Left renal pelvis (tissue), 4 donors: ENCODE results near the gene RUNX3. TPM values are rescaled to one million over a fixed set of nuclear protein-coding genes. Genes with fewer than 3 reads are reported as not detected.
"Not testable (repeated sequence)": the region's sequence is repeated elsewhere in the genome, so short reads cannot be mapped to it uniquely, and the experiment has no call there.

ENCODE experiments used
- DNase-seq, 4 donors: peaks; one replicate each; pipeline ENCODE4 v3.0.0-alpha.2; 2013; ENCODE audit warnings: low read depth in 4 of 4, low spot score in 3 of 4
- polyA plus RNA-seq, 4 donors: library from polyadenylated mRNA; unstranded; fragments of 120-200 nt; gene quantifications; one replicate each; pipeline ENCODE4 v1.2.1, GENCODE V29; 2013; ENCODE audit not compliant: insufficient read length in 4 of 4

Gene RUNX3
- polyA plus RNA-seq, 4 donors: 0.41 to 0.70 (median 0.58) TPM

DNA sequence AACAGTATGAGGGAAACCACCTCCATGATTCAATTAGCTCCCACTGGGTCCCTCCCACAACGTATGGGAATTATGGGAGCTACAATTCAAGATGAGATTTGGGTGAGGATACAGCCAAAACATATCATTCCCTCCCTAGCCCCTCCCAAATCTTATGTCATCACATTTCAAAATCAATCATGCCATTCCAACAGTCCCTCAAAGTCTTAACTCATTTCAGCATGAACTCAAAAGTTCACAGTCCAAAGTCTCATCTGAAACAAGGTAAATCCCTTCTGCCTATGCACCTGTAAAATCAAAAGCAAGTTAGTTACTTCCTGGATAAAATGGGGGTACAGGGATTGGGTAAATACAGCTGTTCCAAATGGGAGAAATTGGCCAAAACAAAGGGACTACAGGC lies 38.7 kb downstream of the RUNX3 start:
- not testable (repeated sequence) for DNase-seq

DNA sequence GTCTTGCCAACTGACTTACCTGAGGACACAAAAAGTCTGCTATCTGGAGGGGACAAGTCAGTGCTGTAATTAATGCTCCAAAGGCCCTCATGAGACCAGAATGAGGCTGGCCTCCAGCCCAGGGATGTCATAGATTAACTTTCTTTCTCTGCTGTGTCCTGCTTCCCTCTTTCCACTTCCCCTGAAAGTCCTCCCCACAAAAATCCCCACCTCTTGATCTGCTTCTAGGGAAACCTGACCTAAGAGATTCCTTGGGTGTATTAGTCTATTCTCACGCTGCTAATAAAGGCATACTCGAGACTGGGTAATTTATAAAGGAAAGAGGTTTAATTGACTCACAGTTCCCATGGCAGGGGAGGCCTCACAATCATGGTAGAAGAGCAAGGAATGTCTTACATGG lies 39.2 kb downstream of the RUNX3 start:
- DNase-seq: no peak

DNA sequence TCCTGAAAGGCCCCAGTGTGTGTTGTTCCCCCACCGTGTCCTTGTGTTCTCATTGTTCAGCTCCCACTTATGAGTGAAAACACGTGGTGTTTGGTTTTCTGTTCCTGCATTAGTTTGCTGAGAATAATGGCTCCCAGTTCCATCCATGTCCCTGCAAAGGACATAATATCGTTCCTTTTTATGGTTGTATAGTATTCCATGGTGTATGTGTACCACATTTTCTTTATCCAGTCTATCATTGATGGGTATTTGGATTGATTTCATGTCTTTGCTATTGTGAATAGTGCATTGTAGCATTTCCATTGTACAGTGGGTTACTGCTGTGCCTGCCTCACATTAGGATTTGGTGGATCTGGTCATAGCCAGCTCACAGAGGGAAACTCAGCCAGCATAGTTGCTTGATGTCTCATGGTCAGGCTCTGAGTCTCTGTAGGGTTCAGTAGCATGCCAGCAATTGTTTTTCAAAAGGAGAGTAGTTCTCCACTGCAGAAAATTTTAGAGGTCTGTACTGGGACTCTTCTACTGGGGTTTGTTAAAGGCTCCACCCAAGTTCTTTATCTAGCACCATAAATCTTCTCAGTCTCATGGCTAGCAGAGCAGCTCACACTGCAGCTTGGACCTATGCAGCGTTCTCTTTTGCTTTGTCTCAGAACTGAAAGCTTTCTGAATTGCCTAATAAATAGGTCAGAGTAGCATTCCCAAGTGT lies 41.0 kb downstream of the RUNX3 start:
- no peak for DNase-seq

DNA sequence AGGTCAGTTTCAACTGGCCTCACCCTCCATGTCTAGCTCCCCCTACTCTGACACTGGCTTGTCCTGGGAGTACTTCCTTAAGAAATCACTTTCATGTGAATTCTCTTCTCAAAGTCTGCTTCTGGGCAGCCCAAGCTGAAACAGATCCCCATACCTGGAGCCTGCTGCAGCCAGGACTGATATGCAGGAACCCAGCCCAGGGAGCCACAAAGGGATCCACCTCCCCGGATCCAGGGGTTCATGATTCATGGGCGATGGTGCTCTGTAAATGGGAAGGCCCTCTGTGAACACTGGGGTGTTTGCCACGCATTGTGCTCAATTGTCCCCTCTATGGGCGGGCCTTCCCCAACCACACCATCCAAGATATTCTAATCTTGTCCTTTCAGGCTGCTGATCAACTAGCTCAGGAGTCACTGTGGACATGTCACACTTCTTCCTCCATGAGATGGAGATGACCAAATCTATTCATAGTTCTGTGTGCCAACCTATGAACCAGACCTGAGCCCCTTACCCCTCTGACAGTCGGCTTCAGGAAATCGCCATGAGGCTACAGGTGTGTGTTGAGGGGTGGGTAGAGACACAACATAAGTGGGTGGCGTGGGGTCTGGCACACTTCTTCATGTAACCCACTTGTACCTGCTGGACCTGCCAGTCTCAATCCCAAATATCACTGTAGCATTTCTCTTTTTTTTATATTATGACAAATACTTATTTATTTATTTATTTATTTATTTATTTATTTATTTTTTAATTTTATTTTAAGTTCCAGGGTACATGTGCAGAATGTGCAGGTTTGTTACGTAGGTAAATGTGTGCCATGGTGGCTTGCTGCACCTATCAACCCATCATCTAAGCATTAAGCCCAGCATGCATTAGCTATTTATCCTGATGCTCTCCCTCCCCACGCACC lies 41.8 kb downstream of the RUNX3 start:
- no peak for DNase-seq

DNA sequence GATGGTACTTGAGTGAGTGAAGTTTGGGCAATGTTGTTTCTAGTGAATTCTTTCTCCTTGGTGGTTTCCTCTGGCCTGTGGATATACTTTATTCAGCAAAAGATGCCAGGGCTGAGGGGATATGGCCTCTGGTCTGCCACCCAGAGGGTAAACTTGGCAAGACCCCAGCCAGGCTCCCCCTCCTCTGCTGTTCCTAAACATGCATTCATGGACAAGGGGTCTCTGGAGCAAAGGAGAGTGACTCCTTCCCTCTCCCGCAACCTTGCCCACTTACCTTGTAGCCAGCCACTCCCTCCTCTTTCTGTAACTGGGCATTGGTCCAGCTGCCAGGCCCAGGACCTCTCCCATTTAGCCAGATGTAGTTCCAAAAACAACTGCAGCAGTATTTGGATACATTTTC lies 43.8 kb downstream of the RUNX3 start:
- no peak for DNase-seq

DNA sequence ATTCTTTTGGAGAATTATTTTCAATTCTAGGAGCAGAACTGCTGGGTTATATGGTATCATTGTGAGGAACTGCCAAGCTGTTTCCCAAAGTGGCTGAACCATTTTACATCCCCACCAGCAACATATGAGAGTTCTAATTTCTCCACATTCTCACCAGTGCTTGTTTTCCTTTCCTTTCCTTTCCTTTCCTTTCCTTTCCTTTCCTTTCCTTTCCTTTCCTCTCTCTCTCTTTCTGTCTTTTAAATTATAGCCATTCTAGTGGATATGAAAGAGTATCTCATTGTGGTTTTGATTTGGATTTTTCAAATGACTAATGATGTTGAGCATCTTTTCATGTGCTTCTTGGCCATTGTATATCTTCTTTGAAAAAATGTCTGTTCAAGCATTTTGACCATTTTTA lies 45.3 kb downstream of the RUNX3 start:
- DNase-seq: no peak

DNA sequence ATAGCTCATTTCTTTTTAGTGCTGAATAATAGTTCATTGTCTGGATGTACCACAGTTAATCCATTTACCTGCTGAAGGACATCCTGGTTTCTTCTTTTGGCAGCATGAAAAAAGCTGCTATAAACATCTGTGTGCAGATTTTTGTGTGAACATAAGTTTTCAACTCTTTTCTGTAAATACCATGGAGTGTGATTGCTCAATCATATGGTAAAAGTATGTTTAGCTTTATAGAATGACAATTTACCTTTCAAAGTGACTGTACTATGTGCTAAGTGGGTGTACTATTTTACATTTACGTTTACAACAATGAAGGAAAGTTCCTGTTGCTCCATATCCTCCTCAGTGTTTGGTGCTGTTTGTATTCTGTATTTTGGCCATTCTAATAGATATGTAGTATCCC lies 49.0 kb downstream of the RUNX3 start:
- DNase-seq: no peak

DNA sequence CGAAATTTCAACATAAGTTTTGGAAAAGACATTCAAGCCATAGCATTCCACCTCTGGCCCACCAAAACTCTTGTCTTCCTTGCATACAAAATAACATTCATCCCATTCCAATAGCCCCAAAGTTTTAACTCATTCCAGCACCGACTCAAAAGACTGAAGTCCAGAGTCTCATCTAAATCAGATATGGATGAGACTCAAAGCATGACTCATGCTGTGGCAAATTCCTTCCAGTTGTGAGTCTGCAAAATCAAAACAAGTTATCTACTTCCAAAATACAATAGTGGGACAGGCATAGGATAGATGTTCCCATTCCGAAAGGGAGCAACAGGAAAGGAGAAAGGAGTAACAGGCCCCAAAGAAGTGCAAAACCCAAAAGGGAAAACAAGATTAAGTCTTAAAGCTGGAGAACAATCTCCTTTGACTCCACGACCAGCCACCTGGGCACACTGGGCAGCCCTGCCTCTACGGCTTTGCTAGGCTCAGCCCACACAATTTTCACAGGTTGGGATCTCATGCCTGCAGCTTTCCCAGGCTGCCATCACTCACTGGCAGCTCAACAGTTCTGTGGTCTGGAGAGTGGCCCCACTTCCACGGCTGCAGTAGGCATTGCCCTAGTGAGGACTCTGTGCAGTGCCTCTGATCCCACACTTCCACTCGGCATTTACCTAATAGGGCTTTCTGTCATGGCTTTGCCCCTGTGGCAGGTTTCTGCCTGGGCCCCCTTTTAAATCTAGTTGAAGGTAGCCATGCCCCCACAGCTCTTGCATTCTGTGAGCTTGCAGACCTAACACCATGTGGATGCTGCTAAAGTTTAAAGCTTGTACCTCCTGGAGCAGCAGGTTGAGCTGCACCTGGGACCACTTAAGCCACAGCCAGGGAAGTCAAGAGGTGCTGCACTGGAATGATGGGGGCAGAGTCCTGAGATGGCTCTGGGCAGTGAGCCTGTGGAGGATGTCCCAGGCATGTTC lies 51.0 kb downstream of the RUNX3 start:
- no peak for DNase-seq

DNA sequence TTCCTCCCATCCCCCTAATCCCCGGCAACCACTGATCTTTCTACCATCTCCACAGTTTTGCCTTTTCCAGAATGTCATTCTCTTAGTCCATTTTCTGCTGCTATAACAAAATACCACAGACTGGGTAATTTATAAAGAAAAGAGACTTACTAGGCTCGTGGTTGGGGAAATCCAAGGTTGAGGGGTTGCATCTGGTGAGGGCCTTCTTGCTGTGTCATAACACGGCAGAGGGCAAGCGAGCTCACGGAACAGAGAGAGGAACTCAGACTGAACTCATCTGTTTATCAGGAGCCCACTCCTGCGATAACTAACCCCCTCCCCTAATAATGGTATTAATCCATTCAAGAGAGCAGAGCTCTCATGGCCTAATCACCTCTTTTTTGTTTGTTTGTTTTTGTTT lies 52.0 kb downstream of the RUNX3 start:
- no peak for DNase-seq

DNA sequence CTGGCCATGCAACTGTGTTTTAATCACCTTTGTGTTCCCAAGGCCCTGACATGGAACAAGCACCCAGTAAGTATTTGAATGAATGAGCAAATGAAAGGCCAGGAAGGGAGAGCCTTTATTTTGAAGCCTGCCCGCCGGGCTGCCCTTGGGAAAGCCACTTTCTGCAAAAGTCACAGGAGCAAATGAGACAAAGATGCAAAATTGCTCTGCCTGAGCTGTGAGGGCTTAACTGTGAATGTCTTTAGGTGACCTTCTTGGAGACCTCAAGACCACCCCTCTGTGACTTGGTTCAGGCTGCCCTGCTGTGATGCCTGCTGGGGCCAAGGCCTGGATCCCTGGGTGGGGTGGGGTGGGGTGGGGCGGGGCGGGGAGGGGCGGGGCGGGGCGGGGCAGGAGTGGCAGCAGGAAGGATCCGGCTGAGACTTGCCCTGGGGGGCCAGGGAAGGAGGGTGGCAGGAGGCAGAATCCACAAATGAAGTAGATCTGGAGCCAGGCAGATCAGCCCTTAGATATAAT lies 54.0 kb downstream of the RUNX3 start:
- DNase-seq: no peak

DNA sequence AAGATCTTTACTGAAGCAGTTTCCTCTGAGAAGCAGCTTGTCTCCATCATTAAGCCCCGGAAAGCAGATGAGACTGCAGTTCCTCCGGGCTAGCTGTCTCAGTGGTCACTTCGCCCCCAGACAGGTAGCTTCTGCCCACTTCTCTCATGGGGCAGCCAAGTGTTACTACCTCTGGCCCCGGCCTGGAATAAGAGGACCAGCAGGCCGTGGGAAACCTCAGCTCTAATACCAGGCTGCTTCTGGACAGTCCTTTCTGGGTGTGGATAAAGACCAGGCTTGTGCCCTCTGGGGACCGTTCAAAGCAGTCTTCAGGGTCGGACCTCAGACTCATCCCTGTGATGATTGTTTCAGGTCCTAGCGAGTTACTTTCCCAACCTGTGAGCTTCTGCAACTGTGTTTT lies 54.8 kb downstream of the RUNX3 start:
- no peak for DNase-seq

DNA sequence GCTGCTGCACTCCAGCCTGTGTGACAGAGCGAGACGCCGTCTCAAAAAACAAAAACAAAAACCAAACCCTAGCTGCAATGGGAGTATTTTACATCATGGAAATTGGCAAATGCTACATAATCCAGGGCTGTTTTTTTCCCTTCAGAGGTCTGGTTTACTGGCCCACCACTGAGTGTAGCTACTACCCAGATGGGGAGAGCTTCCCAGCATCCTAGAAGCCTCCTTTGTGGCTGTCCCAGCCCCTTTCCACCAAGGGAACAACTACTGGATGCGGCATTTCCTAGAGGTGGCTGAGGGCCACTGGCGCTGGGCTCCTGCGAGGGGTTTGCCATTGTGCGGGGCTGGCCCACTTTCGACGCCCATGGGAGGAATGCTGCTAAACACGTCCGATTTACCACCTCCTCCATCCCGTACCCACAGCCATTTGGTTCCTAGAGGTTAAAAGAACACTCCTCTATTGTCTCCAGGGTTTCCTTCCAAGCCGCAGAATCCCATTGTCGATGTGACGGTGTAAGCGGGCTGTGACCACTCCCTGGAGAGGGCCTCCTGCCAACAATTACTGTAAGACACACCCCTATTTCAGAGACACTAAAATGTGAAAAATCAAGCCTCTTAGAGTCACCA lies 55.4 kb downstream of the RUNX3 start:
- no peak for DNase-seq

DNA sequence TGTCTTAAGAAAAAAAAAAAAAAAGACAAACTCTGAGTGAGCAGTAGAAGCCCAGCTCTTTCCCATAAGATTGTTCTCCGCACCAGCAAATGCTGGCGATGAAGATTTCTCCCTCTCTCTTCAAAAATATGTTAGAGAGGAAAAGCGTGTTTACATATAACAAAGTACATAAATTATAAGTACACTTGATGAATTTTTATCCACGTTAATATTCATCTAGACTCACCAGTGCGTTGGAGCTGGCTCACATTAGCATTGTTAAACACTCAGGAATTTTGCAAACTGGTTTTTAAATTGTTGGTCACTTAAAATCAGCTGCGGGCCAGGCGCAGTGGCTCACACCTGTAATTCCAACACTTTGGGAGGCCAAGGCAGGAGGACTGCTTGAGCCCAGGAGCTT lies 56.0 kb downstream of the RUNX3 start:
- no peak for DNase-seq

DNA sequence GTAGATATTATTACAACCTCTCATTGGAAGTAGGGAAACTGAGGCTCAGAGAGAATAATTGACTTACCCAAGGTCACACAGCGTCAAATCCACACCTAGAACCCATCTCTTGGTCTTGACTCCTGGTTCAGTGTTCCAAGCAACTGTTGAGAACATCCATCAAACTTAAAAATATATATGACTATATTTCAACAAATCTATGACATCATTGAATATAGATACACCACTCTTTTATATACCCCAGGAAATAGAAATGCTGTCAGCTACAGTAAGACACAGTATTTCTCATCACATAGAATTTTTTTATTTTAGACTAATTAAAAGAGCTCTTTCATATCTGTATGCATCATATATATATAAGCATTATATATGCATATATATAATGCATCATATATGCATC lies 56.9 kb downstream of the RUNX3 start:
- DNase-seq: no peak

DNA sequence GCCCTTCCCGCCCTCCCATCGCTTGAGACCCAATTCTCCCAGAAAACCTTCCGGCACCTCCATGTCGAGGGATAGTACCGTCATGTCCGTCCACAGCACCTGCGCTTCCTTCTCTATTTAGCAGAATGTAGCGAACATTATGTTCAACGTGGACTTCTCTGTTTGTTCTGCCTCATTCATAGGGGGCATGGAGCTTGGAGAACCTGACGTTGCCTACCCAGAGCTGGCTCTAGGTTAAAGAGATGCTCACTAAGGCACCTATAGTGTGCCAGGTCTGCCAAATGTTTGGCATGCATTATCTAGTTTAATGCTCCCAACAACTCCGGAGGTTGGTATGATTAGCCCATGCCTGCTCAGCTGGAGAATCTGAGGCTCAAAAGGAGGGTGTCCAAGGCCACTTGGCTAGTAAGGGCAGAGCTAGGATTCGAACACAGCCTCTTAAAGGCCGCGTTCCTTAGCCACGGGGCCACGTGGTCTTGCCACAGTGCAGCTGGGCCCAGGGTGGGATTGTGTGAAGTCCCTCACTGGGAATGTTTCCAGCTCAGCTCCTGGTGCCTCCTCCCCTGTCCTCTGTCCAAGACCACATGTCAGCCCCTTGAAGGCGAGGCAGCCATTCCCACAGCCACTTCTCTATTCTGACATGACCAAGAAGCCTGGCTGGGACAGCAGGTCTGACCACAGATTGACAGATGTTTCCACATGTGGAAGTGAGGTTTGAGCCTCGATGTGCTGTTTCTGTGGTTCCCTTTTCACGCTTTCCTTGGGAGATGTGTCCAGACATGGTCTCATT lies 57.8 kb downstream of the RUNX3 start:
- no peak for DNase-seq

DNA sequence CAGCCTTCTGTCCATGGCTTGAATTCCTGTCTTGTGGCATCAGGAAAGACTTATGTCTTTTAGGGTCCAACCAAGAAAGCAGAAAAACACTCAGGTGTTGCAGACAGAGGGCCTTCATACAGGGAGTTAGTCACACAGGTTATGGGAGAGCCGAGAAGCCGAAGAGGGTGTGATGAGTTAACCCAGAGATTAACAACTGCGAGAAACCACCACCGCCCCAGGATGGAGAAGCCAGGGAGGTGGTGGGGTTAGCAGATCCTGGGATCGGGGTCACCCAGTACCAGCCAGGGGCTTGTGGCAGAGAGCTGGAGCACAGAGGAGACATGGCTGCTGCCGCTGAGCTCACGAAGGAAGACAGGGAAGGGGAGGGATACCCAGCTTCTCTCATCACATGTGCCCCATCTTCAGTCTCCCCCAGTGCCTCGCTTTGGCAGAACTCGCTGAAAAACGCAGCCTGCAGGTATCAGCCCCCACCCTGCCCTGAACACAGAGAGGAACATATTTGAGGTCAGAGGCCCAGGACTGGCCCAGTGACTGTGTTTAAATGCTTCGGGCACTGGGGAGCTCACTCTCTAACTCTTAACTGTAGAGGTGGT lies 58.7 kb downstream of the RUNX3 start:
- DNase-seq: no peak

DNA sequence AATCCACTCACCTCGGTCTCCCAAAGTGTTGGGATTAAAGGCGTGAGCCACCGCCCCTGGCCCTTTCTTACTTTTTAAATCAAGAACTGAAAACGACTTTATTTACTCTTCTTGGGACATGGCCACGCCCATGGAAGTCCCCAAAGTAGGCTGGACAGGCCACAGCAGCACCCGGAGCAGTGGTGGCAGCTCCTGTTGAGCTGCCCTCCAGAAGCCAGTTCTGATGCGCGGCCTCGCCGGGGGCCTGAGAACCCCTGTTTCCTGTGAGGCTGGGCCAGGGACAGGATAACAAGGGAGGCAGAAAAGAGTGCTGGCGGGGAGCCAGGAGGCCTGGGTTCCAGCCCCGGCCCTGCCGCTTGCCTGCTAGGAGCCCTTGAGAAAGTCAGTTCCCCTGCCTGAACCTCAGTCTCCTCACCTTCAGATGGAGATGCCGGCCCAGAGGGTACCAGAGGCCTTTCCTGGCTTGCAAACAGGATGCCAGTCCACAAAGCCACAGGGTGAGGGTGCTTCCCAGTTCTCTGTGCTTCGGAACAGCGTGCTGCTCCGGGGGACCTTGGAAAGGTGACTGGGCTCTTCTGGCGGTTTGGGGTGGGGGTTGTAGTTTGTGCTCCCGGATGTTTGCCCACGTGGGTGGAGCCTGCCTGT lies 59.4 kb downstream of the RUNX3 start:
- DNase-seq: no peak

DNA sequence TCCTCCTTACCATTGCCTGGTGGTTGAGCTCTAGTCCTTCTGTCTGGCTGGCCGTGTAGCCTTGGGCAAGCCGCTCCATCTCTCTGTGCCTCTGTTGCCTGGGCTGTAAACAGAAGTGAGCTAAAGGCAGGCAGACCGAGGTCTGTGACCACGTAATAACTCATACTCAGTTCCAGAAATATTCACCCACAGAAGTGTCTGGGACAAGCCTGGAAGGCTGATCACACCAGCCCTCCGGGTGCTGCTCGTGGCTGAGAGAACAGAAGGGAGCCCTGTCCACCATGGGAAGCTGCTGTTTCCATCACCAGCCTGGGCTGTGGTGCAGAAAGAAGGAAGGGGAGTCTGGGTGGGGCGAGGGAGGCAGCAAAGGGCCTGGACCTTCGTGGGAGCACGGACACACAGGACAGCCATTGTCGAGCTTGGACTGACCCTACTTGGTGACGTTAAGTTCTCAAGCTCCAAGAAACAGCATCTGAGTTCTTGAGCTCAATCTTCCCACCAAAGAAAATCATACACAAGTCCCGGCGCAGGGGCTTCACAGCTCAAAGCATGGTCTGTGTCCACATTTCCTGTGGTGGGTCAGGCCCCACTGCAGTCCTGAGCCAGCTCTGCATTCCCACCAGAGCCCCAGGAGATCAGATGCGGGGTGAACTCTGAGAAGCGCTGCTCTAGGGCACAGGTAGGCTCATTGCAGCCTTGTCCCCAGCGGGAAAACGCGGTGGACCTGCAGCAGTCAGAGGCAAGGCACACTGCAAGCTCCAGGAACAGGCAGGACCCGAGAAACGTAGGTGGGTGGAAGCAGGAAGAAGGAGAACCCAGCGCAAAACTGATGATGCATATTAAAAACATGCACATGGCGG lies 61.8 kb downstream of the RUNX3 start:
- DNase-seq: no peak
